OCI-LY3 (cell line): ENCODE results near the gene PDE8A.

Experiments used
- CTCF ChIP-seq: fragments of 200-600, 300-600 bp; sonication (generic); IDR thresholded peaks from 2 replicates; pipeline ENCODE4 v1.5.1; 2014; ENCODE audit warnings: antibody characterized with exemption, low read length, low read depth
- EZH2phosphoT487 ChIP-seq: fragments of 200-600 bp; shearing (Covaris generic); IDR thresholded peaks from 2 replicates; pipeline ENCODE4 v1.6.1; 2018; ENCODE audit warnings: antibody characterized with exemption, mixed run types, low read depth

GRCh38 chr15:85099195-85099803 is 117.6 kb downstream of the PDE8A start:
- no peak for TF ChIP-seq CTCF
- no peak for TF ChIP-seq EZH2phosphoT487
